HG03439 (cell line): ENCODE results near the gene GRAMD2A.
A peak's percentile ranks its signal among the peaks of the same experiment; 100 is the strongest.

Source experiments
- ATAC-seq: cut with Tn5 transposase; IDR thresholded peaks from one replicate; pipeline ENCODE4 v1.9.1; 2021; ENCODE audit warnings: mild to moderate bottlenecking, moderate library complexity; ENCODE audit not compliant: unreplicated experiment

Gene GRAMD2A

GRCh38 chr15:72139667-72140066 is 57.9 kb downstream of the GRAMD2A start:
- ATAC-seq, result no peak

- no peak for ATAC-seq
Observed at GRCh38 chr15:72136170-72137051, 61.2 kb downstream of the GRAMD2A start.

GRCh38 chr15:72135719-72136118 is 61.9 kb downstream of the GRAMD2A start:
- no peak for ATAC-seq

GRCh38 chr15:72133211-72133610 is 64.4 kb downstream of the GRAMD2A start:
- ATAC-seq, result no peak

GRCh38 chr15:72131922-72132321 is 65.7 kb downstream of the GRAMD2A start:
- ATAC-seq, result no peak

DNA sequence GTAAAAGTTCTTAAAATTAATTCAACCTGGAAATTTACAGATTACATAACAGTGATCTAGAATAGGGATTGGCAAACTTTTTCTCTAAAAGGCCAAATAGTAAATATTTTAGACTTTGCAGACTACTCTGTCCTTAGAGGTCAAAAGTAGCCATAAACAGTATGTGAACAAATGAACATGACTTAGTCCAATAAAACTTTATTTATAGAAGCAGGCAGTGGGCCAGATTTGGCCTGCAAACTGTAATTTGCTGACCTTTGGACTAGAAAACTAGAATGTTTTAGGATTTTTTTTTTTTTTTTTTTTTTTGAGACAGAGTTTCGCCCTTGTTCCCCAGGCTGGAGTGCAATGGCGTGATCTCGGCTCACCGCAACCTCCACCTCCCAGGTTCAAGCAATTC is 67.3 kb downstream of the GRAMD2A start:
- ATAC-seq, result no peak

DNA sequence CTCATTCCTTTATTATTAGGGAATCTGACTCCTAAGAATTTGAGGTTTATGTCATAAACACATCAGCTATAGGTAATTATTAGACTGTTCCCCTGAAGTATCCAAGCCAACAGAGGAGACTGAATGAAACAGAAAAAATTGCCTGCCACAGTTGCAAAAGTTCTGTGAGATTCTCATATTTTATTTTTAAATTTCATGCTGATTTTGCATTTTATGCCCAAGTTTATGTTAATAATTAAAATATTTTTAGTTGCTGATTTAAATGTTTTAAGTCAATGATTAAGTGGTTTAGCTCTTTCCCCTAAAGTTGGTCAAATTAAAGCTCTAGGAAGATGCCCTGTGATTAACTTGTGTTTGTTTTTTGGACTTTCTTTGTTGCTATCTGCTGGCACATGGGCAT is 69.2 kb downstream of the GRAMD2A start:
- no peak for ATAC-seq

DNA sequence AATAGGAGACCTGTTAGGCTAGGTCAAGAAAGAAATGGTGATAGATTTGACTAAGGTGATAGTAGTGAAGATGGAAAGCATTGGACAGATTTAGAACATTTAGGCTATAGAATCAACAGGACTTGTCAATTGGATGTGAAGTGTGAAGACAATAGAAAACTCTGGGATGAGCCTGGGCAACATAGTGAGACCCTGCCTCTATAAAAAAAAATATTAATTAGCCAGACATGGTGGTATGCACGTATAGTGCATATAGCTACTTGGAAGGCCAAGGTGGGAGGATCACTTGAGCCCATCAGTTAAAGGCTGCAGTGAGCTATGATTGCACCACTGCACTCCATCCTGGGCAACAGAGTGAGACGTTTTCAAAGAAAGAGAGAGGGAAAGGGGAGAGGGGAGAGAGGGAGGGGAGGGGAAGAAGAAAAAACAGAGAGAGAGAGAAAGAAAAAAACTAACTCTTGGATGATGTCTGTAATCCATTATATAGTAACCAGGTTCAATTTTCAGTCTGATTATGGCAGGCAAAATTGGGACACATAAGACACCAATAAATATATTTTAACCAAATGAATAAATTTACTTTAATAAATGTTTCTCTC is 69.8 kb downstream of the GRAMD2A start:
- ATAC-seq, result no peak

DNA sequence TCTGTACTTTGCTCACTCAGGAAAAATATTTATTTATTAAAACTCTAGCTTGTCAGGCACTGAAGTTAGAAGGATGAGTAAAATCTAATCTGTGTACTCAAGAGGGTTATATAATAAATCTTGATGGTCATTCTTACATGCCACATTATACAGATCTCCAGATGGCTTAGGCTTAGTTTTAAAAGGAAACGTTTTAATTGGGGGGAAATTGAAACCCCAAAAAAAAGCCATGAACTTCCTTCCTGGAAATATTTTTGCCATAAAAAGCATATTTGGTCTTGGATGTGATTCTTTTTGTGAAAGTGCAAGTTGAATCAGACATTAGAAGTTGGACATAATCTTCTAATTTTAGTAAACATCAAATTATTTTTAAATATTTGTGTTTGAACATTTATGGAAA is 73.4 kb downstream of the GRAMD2A start:
- ATAC-seq, result no peak

- ATAC-seq, result peak; percentile 69
Observed at GRCh38 chr15:72118017-72118978, 79.3 kb downstream of the GRAMD2A start, which contains the start of the genes MYO9A and SENP8. Gene MYO9A, minus strand, starts transcription at chr15:72118150. Its CDS starts 71,587 bp downstream, at chr15:72046563. Gene SENP8, plus strand, starts transcription at chr15:72118403. Its CDS starts 21,221 bp downstream, at chr15:72139624.

GRCh38 chr15:72117486-72118016 is 80.0 kb downstream of the GRAMD2A start:
- ATAC-seq, result peak; percentile 73

DNA sequence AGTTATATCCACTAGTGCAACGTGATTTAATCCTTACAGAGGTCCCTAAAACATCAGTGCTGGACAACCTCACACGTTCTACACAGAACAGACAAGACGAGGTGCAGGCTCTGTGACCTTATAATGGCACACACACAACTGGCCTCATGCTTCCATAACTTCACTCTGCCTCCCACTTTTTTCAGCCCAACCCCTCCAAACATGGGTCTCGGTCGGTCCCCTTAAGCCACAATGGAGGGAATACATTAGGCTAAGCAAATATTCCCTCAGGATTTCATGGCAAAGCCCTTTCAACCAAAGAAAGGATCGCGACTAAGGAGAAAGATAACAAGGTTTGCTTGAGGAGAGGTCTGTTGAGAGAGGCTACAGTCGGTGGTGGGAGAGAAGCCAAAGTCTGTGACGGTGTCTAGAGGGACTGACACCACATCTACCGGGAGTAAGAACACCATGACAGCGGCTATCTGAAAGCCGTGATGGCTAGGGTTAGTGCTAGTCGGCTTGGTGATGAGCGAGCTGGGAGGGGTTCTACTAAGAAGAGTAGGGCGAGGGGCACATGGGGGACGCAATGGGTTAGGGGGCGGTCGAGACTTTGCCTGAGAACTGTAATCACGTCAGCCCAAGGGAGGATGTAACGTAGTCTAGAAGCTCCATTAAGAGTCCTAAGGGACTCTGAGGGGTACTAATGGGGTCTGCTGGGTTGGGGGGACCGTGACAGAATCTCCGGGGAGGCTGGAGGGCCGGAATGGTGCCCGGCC is 80.7 kb downstream of the GRAMD2A start:
- ATAC-seq, result no peak

DNA sequence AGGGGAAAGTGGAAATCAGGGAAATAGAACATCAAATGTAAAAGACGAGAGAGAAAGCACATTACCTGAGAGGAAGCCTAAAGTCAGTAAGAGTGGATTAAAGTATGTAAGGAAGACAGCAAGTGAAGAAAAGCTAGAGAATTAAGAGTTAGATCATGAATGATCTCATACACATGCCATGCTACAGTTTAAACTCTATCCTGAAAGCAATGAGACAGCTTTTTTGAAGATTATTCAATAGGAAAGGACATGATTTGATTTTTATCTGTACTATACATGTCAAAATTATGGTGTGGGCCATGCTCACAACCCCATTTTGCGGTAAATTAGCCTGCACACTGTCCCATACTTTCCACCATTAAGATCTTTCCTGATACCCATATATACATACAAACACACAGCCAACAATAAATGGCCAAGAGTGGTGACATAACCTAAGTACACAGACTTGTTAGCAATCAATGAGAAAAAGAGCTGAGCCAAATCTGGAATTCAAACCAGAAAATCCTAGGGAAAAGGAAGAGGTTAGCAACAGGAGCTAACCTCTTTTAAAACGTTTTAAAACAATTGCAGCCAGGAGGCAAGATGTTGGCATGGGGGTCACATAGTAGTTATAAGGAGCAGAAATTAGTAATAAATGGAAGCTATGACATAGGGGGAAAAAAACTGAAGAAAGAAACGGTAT is 84.1 kb downstream of the GRAMD2A start:
- no peak for ATAC-seq

DNA sequence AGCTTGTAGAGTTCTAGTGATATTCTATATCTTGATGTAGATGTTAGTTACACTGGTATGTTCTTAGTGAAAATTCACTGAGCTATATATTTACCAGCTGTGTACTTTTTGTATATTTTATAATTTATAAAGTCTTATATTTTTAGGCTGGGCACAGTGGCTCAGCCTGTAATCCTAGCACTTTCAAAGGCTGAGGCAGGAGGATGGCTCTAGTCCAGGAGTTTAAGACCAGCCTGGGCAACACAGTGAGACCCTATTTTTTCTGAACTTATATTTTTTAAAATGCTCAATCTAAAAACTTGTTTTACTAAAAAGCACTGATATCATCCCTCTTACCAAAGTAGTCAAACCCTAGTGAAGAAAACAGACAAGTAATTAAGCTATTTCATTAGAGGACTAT is 84.8 kb downstream of the GRAMD2A start:
- no peak for ATAC-seq

- ATAC-seq, result no peak
Observed at GRCh38 chr15:72112116-72112515, 85.5 kb downstream of the GRAMD2A start.

DNA sequence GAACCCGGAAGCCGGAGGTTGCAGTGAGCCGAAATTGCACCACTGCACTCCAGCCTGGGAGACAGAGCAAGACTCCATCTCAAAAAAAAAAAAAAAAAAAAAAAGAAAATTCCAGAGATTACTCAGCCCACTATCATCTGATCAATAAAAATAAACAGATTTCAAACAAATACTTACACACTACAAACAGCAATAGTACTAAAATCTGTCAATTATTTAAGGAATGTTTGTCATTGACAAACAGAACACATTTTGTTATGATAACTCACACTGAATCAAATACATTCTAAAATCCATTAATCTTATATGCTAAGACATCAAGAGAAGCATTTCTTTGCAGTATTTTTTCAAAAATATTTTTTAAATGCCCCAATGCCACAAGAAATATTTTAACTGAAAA is 87.2 kb downstream of the GRAMD2A start:
- ATAC-seq, result no peak
